ENCODE measurements around the gene MYG1. TPM values are rescaled to one million over a fixed set of nuclear protein-coding genes. Genes with fewer than 3 reads are reported as not detected.

The MYG1 gene
- total RNA-seq, 2 experiments from 2014 or later = 53.4 to 64.9 TPM

DNA sequence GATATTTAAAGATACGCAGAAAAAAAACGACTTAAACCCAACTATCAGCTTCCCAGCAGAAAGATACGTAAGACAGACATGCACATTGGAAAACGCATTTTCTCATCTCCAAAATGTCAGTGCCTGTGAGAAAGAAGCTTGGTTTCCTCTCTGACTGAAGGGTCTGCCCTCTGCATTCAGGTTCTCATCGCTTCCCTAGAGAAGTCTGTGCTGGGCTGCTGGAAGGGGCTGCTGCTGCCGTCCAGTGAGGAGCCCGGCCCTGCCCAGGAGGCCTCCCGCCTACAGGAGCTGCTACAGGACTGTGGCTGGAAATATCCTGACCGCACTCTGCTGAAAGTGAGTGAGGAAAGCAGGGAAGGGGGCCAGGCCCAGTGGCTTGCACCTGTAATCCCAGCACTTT, 8.8 kb upstream of the MYG1 start:
- ChIA-PET CTCF (ENCODE audit: unreplicated experiment) (no interaction called here), POLR2A (interaction anchor here (0.7 kb wide), 1 partner anchor 29 kb away, joined by 4 read pairs; no protein-coding TSS in a partner anchor)
- Histone ChIP-seq H3K4me2 (ENCODE audit: low read length) (no peak overlapping the region), H3K79me2 (ENCODE audit: insufficient read depth, low read depth, low read length) (peaks cover 2% of the 10 kb centered on the region), H3K36me3 (ENCODE audit: insufficient read depth, low read length) (peaks cover 85% of the 10 kb centered on the region), H2AFZ (ENCODE audit: low read length) (no peak overlapping the region), H3K27ac (ENCODE audit: low read depth, low read length, poor library complexity, severe bottlenecking) (no peak overlapping the region), H3K4me3 (ENCODE audit: low read depth, low read length, poor library complexity, severe bottlenecking) (no peak overlapping the region), H3K9me3 (ENCODE audit: low read length) (no peaks in the 10 kb centered on the region), H3K4me1 (ENCODE audit: insufficient read depth, low read length, poor library complexity, severe bottlenecking) (peaks cover 6% of the 10 kb centered on the region), H3K9me2 (ENCODE audit: insufficient read depth, low read length) (no peaks in the 10 kb centered on the region), H4K20me1 (ENCODE audit: insufficient read depth, low read length) (no peaks in the 10 kb centered on the region)
- DNase-seq (ENCODE audit: low spot score) = no peak
- BruUV-seq (replicated peaks) = no TSS peak
- intact Hi-C loops (cut with micrococcal nuclease; ENCODE audit: unreplicated experiment) = no loop called here
- TF ChIP-seq, protein P1, sequence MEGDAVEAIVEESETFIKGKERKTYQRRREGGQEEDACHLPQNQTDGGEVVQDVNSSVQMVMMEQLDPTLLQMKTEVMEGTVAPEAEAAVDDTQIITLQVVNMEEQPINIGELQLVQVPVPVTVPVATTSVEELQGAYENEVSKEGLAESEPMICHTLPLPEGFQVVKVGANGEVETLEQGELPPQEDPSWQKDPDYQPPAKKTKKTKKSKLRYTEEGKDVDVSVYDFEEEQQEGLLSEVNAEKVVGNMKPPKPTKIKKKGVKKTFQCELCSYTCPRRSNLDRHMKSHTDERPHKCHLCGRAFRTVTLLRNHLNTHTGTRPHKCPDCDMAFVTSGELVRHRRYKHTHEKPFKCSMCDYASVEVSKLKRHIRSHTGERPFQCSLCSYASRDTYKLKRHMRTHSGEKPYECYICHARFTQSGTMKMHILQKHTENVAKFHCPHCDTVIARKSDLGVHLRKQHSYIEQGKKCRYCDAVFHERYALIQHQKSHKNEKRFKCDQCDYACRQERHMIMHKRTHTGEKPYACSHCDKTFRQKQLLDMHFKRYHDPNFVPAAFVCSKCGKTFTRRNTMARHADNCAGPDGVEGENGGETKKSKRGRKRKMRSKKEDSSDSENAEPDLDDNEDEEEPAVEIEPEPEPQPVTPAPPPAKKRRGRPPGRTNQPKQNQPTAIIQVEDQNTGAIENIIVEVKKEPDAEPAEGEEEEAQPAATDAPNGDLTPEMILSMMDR (conservative IDR thresholded peaks at IDR 0.05; ENCODE audit: low read length) = no peak
- TF ChIP-seq EZH2phosphoT487 (IDR thresholded peaks at IDR 0.05; ENCODE audit: borderline replicate concordance, low read depth, low read length) = no peak

DNA sequence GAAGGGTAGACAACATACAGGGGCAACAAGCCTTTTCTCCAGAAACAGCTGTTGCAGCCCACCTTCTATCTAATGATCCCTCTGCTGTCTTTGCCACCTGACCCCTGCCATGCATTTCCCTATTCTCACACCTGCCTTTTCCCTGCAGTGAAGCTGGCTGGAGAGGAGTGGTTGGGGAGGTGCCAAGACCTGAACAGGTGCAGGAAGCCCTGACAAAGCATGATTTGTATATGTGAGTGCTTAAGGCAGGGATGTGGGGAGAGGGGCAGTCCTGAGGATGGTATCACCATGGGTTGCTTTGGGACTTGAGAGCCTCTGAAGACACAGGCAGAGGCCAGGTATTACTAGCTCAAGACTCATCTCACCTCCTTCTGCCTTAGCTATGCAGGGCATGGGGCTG, 7.1 kb upstream of the MYG1 start:
- TF ChIP-seq EZH2phosphoT487 (IDR thresholded peaks at IDR 0.05; ENCODE audit: borderline replicate concordance, low read depth, low read length) = no peak
- TF ChIP-seq, protein P1 (conservative IDR thresholded peaks at IDR 0.05; ENCODE audit: low read length) = no peak
- CTCF ChIA-PET (ENCODE audit: unreplicated experiment) = no interaction called here

DNA sequence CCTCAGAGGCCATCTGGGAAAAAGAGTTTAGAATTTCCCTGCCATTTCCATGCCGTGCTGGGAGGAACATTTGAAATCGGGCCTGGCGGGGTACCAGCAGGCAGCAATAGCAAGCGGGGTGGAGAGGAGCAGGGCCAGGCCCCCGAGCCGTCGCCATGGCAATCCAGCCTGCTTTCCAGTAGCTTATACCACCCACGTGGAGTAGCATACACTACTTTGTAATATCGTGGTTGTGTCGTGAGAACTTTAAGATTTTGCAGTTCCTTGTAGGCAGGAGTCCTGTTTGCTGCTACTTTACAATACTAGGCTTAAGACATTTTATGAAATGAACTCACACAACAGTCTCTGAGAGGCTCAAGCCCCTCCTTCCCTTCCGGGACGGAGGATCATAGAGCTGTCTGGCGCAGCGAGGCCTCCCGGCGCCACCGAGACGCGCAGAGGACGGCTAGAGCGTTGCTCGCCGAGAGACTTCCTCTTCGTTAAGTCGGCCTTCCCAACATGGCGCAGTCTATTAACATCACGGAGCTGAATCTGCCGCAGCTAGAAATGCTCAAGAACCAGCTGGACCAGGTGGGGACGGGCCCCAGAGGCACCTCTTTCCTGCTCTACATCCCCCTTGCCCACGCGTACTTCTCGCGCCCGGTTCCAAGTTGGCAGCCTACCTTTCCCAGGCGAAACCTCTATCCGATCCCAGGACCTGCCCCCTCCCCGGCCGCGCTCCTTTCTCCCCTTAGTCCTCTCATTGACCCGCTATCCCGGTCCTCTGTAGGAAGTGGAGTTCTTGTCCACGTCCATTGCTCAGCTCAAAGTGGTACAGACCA, 4.2 kb upstream of the MYG1 start, which contains the start of gene PFDN5:
PFDN5 (plus strand) TSS at position 473 of the 821 bp plus-strand sequence; CDS start at position 499, 26 bp downstream.
- ChIA-PET CTCF (ENCODE audit: unreplicated experiment) (interaction anchor here (0.6 to 1.7 kb wide), 6 partner anchors 18 to 214 kb away, joined by 3 to 5 read pairs (median 4); partner anchors contain the start of gene AAAS), POLR2A (interaction anchor here (0.7 to 2.4 kb wide), 14 partner anchors 16 to 217 kb away, joined by 3 to 17 read pairs (median 4); partner anchors contain the start of genes AAAS, CSAD, ESPL1 and SPRYD3)
- intact Hi-C loops (cut with micrococcal nuclease; ENCODE audit: unreplicated experiment) = loop anchor here (1.0 to 2.0 kb wide), 3 partner anchors 26 to 42 kb away; partner anchors contain the start of genes AAAS and ESPL1

More for the DNA sequence above, 7.1 kb upstream of the MYG1 start:
- Histone ChIP-seq H3K36me3 (ENCODE audit: insufficient read depth, low read length) (peaks cover 83% of the 10 kb centered on the region), H4K20me1 (ENCODE audit: insufficient read depth, low read length) (no peaks in the 10 kb centered on the region), H3K27ac (ENCODE audit: low read depth, low read length, poor library complexity, severe bottlenecking) (no peak overlapping the region), H3K9me3 (ENCODE audit: low read length) (no peaks in the 10 kb centered on the region), H3K4me2 (ENCODE audit: low read length) (no peak overlapping the region), H3K79me2 (ENCODE audit: insufficient read depth, low read depth, low read length) (peaks cover 16% of the 10 kb centered on the region), H2AFZ (ENCODE audit: low read length) (no peak overlapping the region), H3K4me3 (ENCODE audit: low read depth, low read length, poor library complexity, severe bottlenecking) (no peak overlapping the region), H3K9me2 (ENCODE audit: insufficient read depth, low read length) (no peaks in the 10 kb centered on the region), H3K4me1 (ENCODE audit: insufficient read depth, low read length, poor library complexity, severe bottlenecking) (peaks cover 17% of the 10 kb centered on the region)
- no peak for DNase-seq (ENCODE audit: low spot score)
- POLR2A ChIA-PET = no interaction called here
- no TSS peak for BruUV-seq (replicated peaks)
- intact Hi-C loops (cut with micrococcal nuclease; ENCODE audit: unreplicated experiment) = no loop called here

More for the DNA sequence above, 4.2 kb upstream of the MYG1 start, which contains the start of gene PFDN5:
- BruUV-seq (replicated peaks) = no TSS peak
- Histone ChIP-seq H2AFZ (ENCODE audit: low read length) (peak within 1 kb of the TSS; percentile 77), H3K4me2 (ENCODE audit: low read length) (peak within 1 kb of the TSS; percentile 90), H3K9me3 (ENCODE audit: low read length) (no peaks in the 10 kb centered on the region), H3K36me3 (ENCODE audit: insufficient read depth, low read length) (peaks cover 71% of the 10 kb centered on the region), H3K4me1 (ENCODE audit: insufficient read depth, low read length, poor library complexity, severe bottlenecking) (peaks cover 24% of the 10 kb centered on the region), H3K27ac (ENCODE audit: low read depth, low read length, poor library complexity, severe bottlenecking) (peak within 1 kb of the TSS; percentile 48), H3K4me3 (ENCODE audit: low read depth, low read length, poor library complexity, severe bottlenecking) (peak within 1 kb of the TSS; percentile 92), H3K9me2 (ENCODE audit: insufficient read depth, low read length) (no peaks in the 10 kb centered on the region), H3K79me2 (ENCODE audit: insufficient read depth, low read depth, low read length) (peaks cover 19% of the 10 kb centered on the region), H4K20me1 (ENCODE audit: insufficient read depth, low read length) (no peaks in the 10 kb centered on the region)
- DNase-seq (ENCODE audit: low spot score) = peak; percentile 91
- TF ChIP-seq, protein P1 (conservative IDR thresholded peaks at IDR 0.05; ENCODE audit: low read length) = no peak
- TF ChIP-seq EZH2phosphoT487 (IDR thresholded peaks at IDR 0.05; ENCODE audit: borderline replicate concordance, low read depth, low read length) = no peak

Measured in OCI-LY7 (cell line).